Inflammatory macrophage treated with lipopolysaccharide for 4 hours (primary cell): ENCODE data around the gene FAM131C.

Source experiments
- DNase-seq: peaks from one replicate; pipeline ENCODE4 v3.0.0-alpha.2; 2020

Gene FAM131C

DNA sequence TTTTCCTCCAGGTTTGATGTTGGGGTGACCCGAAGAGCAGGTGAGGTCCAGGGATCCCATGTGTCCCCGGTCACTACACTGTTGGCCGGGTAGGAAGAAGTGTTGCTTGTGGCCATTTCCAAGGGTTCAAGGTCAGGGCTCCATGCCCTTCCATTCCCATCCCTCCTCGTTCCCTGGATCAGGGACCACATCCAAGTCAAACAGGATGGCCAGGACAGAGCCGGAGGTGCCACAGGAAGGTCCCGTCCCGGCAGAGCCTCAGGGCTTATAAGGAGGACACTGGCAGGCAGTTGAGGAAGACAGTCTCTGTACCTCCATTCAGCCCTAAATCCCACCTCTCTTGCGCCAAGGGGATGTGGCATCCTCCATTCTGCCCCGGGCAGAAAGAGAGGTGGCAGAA is 22.0 kb upstream of the FAM131C start:
- no peak for DNase-seq

GRCh38 chr1:16094453-16095158 is 21.2 kb upstream of the FAM131C start:
- DNase-seq, result no peak

- DNase-seq, result no peak
Measured at GRCh38 chr1:16093611-16094010, 20.2 kb upstream of the FAM131C start.

GRCh38 chr1:16092923-16093511 is 19.6 kb upstream of the FAM131C start:
- no peak for DNase-seq

- no peak for DNase-seq
Measured at GRCh38 chr1:16092097-16092922, 18.9 kb upstream of the FAM131C start.

- no peak for DNase-seq
Measured at GRCh38 chr1:16091296-16091695, 17.8 kb upstream of the FAM131C start.

DNA sequence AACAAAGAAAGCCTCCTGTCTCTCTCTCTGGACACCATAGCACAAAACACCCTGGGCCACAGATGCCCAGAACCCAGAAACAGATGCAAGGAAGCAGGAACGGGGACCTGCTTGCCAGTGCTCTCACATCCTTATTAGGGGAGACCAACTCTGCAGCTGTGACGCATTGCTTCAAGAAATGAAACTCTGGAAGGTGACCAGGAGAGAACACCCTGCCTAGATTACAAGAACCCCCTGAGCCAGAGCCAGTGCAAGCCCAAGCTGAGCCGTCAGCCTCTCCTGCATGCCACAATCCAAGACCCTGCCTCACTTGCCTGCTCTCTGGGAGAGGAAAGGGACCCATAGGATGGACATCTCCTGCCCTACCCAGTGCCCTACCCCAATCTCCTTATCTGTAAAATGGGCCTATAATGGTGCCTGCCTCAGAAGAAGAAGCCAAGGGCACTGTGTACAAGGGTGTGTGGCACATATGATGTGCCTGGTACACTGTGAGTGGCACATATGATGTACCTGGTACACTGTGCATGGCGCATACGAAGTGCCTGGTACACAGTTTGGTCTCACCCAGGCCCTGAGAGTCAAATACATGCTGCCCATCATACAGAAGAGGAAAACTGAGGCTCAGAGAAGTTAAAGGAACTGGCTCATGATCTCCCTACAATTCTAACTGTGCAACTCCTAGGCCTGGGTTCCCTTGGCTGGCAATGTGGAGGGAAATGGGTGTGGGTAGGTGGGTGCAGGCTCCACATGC is 16.8 kb upstream of the FAM131C start:
- no peak for DNase-seq

DNA sequence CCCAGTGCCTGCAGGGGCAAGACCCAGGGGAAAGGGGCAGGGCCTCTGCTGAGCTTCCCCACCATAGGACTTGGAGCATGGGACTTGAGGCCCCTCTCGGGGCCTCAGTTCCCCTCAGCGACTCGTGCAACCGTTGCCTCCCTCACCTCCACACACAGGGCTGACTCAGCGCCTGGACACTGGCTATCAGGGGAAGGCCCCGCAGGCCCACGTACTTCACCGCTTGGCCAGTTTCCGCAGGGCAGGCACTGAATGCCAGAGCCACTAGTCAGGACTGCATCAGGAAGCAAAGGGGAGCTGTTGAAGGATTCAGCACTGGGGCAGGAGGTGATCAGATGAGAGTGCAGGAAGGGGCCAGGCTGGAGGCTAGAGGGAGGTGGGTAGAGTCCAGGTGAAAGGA is 15.5 kb upstream of the FAM131C start:
- DNase-seq, result no peak

DNA sequence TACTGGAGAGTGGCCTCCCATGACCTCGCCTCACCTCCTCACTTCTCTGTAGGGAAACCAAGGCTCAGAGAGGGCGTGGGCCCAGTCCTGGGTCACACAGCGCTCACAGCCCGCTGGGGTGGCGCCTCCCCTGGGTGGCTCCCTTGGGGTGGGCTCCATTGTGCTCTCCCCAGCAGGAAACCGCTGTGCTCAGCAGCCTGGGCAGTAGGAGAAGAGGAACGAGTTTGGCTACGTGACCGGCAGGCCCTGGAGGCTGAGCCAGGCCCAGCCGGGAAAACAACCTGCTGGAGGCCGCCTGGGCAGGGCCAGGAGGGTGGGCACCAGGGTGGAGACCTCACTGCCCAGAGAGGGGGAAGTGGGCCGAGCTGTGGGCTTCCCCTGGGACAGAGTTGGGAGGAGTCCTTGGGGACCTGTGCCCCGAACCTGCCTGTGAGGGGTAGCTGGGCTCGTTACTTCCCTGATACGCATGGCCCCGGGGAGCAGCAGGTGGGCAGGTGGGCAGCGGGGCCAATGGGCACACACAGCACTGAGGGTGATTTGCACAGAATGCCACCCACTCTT is 15.0 kb upstream of the FAM131C start:
- no peak for DNase-seq

- no peak for DNase-seq
Measured at GRCh38 chr1:16087733-16088132, 14.3 kb upstream of the FAM131C start.

DNA sequence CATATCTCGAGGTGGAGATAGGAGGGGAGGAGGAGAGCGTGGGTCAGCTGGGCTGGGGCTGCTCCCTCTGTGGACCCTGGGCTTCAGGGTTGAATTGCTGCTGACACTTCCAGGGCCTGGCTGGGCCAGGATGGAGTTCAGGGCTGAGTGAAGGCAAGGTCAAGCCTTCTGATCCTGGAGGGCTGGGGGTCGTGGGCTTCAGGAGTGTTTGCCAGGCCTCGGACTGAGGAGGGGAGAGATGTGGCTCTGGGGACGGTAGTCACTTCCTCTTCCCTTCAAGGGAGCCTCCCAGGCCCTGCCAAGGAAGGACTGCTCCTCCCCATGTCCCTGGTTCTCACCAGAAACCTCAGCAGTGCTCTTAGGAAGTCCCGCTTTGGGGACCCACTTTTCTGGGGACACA is 12.1 kb upstream of the FAM131C start:
- DNase-seq, result no peak

- DNase-seq, result no peak
Measured at GRCh38 chr1:16083486-16083885, 10.0 kb upstream of the FAM131C start.

DNA sequence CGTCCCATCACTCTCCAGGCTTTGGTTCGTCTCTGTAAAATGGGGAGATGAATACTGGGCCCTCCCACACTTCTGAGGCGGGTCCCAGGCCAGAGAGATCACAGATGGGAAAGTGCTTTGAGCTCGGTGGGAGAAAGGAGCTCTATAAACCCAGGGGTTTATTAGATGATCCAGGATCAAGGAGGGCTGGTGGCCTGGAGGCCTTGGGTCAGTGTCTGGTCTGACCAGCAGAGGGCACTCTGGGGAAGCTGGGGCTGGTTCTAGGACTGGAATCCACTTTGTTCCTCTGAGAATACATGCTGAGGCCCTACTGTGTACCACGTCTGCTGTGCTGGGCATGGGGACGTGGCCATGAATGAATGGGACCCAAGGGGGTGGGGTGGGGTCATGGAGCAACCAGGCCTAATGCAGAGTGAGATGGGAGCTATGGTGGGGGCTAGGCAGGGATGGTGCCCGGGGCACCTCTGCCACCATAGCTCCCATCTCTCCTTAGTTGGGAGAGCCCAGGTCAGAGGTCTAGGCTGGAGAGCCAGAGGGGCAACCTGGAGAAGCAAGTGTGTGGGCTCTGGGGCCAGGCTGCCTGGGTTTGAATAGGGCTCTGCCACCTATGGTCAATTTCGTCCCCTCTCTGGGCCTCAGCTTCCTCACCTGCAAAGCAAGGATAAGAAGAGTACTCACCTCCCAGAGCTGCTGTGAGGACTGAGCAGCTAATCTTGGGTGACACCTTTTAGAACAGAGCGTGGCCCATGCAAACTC is 9.0 kb upstream of the FAM131C start:
- DNase-seq, result peak; percentile 61

DNA sequence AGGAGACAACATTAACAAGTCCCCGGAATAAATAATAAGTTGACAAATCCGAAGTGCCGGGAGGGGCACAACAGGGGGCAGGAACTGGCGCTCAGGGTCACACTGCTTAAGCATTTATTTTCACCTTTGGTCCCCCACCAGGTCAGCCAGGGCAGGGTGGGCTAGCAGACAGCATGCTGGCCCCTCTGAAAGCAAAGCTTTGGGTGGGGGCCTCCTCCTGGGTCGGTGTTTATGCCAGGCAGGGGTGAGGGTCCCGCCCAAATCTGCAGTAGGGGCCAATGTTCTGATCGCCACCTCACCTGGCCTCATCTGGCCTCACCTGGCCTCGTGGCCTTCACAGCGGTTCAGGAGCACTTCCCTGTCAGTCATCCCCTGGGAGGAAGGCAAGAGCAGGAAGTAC is 8.2 kb upstream of the FAM131C start:
- DNase-seq, result no peak

DNA sequence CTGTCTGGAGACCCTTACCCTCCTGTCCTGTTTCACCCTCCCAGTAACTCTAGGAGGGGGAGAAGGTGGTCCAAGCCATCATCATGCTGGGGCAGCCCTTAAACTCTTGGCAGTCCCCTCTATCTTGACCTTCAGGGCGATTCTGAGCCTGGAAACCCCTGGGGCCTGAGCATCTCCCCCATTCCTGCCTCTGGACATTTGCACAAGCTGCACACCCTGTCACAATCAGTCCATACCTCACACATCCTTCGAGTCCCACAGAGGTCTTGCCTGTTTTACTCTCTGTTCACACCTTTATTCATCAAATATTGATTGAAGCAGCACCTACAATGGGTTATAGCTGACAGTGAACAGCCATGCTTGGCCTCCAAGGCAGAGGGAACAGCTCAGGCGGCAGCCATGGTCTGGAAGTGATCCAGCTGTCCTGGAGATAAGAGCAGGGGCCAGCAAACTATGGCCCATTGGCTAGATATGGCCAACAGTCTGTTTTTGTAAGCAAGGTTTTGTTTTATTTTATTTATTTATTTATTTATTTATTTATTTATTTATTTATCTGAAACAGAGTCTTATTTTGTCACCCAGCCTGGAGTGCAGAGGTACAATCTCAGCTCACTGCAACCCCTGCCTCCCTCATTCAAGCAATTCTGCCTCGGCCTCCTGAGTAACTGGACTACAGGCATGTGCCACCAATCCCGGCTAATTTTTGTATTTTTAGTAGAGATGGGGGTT is 7.1 kb upstream of the FAM131C start:
- DNase-seq, result no peak

DNA sequence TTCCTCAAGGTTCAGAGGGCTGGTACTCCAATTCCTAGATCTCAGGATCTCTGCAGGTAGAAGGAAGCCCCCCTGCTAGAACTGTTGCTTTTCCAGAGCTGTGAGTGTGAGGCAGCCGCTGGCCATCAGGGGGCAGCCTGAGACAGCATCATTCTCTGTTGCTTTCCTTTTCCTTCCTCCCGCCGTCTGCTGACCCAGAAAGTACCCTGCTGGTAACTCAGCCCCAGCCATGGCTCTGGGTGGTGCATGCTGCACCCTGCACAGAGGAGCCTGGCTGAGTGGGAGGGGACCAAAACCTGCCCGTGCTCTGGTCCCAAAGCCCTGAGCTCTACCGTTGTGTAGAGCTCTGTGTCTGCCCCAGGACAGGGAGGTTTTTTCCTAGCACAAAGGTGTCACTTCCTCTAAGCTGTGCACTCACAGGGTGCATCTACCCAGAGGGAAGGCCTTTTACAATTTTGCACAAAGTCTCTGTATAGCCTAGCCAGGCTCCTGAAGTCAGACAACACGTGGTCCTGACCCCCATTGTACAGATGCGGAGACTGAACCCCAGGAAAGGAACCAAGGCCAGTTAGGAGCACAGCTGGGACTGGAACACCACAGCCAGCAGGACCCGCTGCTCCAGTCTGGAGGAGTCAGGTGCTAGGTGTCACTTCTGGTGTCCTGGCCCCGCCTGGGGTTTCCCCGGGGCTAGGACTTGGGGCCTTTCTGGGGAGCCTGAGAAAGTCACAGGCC is 5.6 kb upstream of the FAM131C start:
- DNase-seq, result peak; percentile 57

- DNase-seq, result no peak
Measured at GRCh38 chr1:16077406-16078245, 4.2 kb upstream of the FAM131C start.

DNA sequence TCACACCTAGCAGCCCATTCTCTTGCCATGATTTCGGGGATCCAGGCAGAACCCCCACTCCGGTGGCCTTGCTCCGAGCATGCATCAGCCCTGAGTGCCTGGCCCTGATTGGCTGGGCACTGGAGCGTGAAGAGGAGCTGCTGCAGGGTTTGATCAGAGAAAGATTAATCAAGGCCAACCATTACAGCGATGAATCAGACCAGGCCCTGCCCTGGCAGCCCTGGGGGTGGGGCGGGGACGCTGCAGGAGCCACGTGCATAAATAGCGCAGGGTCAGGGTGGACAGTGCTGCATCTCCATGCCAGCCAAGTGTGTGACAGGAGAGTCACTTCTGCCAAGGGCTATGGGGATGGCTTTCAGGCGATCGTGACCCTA is 3.4 kb upstream of the FAM131C start:
- no peak for DNase-seq

GRCh38 chr1:16076031-16076864 is 2.8 kb upstream of the FAM131C start:
- no peak for DNase-seq
